Loucy (cell line): ENCODE data around the gene MPP3.

Experiments used
- CTCF ChIP-seq: fragments of 200-600 bp; sonication (generic); conservative IDR thresholded peaks from 2 replicates; pipeline ENCODE4 v1.5.1; 2014; ENCODE audit warnings: mild to moderate bottlenecking, antibody characterized with exemption, low read length
- EZH2phosphoT487 ChIP-seq: fragments of 200-600 bp; IDR thresholded peaks from 2 replicates; pipeline ENCODE4 v1.6.1; 2018; ENCODE audit warnings: antibody characterized with exemption, mild to moderate bottlenecking, moderate library complexity, borderline replicate concordance

- no peak for TF ChIP-seq CTCF
- no peak for TF ChIP-seq EZH2phosphoT487
Observed at GRCh38 chr17:43782913-43783680, 49.8 kb downstream of the MPP3 start.
